Urinary bladder (tissue), 4 donors: ENCODE results near the gene MGAT4B. TPM values are rescaled to one million over a fixed set of nuclear protein-coding genes. Genes with fewer than 3 reads are reported as not detected.
A peak's percentile ranks its signal among the peaks of the same experiment; 100 is the strongest.

ENCODE experiments used
- DNase-seq: peaks from one replicate; pipeline ENCODE4 v3.0.0-alpha.2; 2015; ENCODE audit errors: extremely low spot score
- H3K27ac ChIP-seq: one replicate; pipeline ENCODE4 v1.5.1; 2013; ENCODE audit warnings: low read depth, mild to moderate bottlenecking, moderate library complexity
- H3K36me3 ChIP-seq: one replicate; pipeline ENCODE4 v1.6.1; 2013; ENCODE audit warnings: mild to moderate bottlenecking, moderate library complexity; ENCODE audit not compliant: insufficient read depth
- H3K4me1 ChIP-seq: one replicate; pipeline ENCODE4 v1.6.1; 2013; ENCODE audit warnings: mild to moderate bottlenecking, moderate library complexity; ENCODE audit not compliant: insufficient read depth
- H3K4me3 ChIP-seq: one replicate; pipeline ENCODE4 v1.5.1; 2013; ENCODE audit warnings: low read depth, low read length
- WGBS: extraction: QIAGEN DNeasy Blood & Tissue Kit; methylation state at CpG from one replicate; pipeline ENCODE4 v1.1.7; 2013; 5-methylcytosine and 5-hydroxymethylcytosine counted together
- polyA plus RNA-seq: library from polyadenylated mRNA; stranded (reverse); fragments of 200-250 nt; gene quantifications from one replicate; pipeline ENCODE4 v1.2.3, GENCODE V29; 2013
- total RNA-seq: library from RNA; depleted of rRNA; stranded (reverse); fragments of >200 nt; gene quantifications from one replicate; pipeline ENCODE4 v1.2.3, GENCODE V29; 2014
- donor health status: healthy with polysubstance abuse.
- donor health status: healthy.

Gene MGAT4B
- total and polyA plus RNA-seq, 2 donors, result 38.9 to 64.6 TPM

GRCh38 chr5:179833056-179833708 is 26.5 kb upstream of the MGAT4B start:
- H3K4me3 ChIP-seq, result no peak overlapping the region
- H3K27ac ChIP-seq, result no peak overlapping the region
- 86% methylated on average over 23 of the region's 23 CpGs for WGBS
- peaks cover 15% of the 10 kb centered on the region for H3K36me3 ChIP-seq
- no peaks in the 10 kb centered on the region for H3K4me1 ChIP-seq
- no peak for DNase-seq

GRCh38 chr5:179832039-179832745 is 25.5 kb upstream of the MGAT4B start:
- Histone ChIP-seq H3K4me1 (no peaks in the 10 kb centered on the region), H3K36me3 (peaks cover 15% of the 10 kb centered on the region), H3K27ac (no peak overlapping the region), H3K4me3 (no peak overlapping the region)
- WGBS, result 94% methylated on average over 20 of the region's 20 CpGs
- no peak for DNase-seq

- Histone ChIP-seq H3K4me1 (no peaks in the 10 kb centered on the region), H3K27ac (no peak overlapping the region), H3K36me3 (peaks cover 10% of the 10 kb centered on the region), H3K4me3 (no peak overlapping the region)
- WGBS, result 97% methylated on average over 7 of the region's 7 CpGs
- no peak for DNase-seq
Observed at GRCh38 chr5:179830818-179831468, 24.3 kb upstream of the MGAT4B start.

GRCh38 chr5:179829732-179830435 is 23.2 kb upstream of the MGAT4B start:
- WGBS, result 93% methylated on average over 7 of the region's 7 CpGs
- Histone ChIP-seq H3K4me1 (no peaks in the 10 kb centered on the region), H3K4me3 (no peak overlapping the region), H3K27ac (no peak overlapping the region), H3K36me3 (peaks cover 10% of the 10 kb centered on the region)
- DNase-seq, result no peak

GRCh38 chr5:179828756-179829421 is 22.2 kb upstream of the MGAT4B start:
- Histone ChIP-seq H3K4me3 (no peak overlapping the region), H3K4me1 (no peaks in the 10 kb centered on the region), H3K36me3 (peaks cover 10% of the 10 kb centered on the region), H3K27ac (no peak overlapping the region)
- DNase-seq, result no peak
- WGBS, result 91% methylated on average over 3 of the region's 3 CpGs

- no peak for DNase-seq
- 53% methylated on average over 9 of the region's 9 CpGs for WGBS
- no peak overlapping the region for H3K4me3 ChIP-seq
- no peaks in the 10 kb centered on the region for H3K4me1 ChIP-seq
- H3K36me3 ChIP-seq, result peaks cover 10% of the 10 kb centered on the region
- no peak overlapping the region for H3K27ac ChIP-seq
Observed at GRCh38 chr5:179827680-179828079, 21.0 kb upstream of the MGAT4B start.

- H3K4me1 ChIP-seq, result no peaks in the 10 kb centered on the region
- peaks cover 3% of the 10 kb centered on the region for H3K36me3 ChIP-seq
- no peak overlapping the region for H3K4me3 ChIP-seq
- 84% methylated on average over 13 of the region's 13 CpGs for WGBS
- H3K27ac ChIP-seq, result no peak overlapping the region
- no peak for DNase-seq
Observed at GRCh38 chr5:179825655-179826182, 19.1 kb upstream of the MGAT4B start.

GRCh38 chr5:179824745-179825112 is 18.1 kb upstream of the MGAT4B start:
- H3K27ac ChIP-seq, result no peak overlapping the region
- H3K4me3 ChIP-seq, result no peak overlapping the region
- peaks cover 3% of the 10 kb centered on the region for H3K36me3 ChIP-seq

GRCh38 chr5:179823937-179824744 is 17.5 kb upstream of the MGAT4B start:
- 91% methylated on average over 22 of the region's 22 CpGs for whole genome bisulfite sequencing
- DNase-seq, result no peak
- Histone ChIP-seq H3K27ac (no peak overlapping the region), H3K4me3 (no peak overlapping the region), H3K4me1 (no peaks in the 10 kb centered on the region), H3K36me3 (peaks cover 1% of the 10 kb centered on the region)

More at GRCh38 chr5:179824745-179825112, 18.1 kb upstream of the MGAT4B start:
- no peak for DNase-seq
- WGBS, result 88% methylated on average over 3 of the region's 3 CpGs
- H3K4me1 ChIP-seq, result no peaks in the 10 kb centered on the region

GRCh38 chr5:179822444-179822990 is 15.9 kb upstream of the MGAT4B start:
- no peak for DNase-seq
- no peaks in the 10 kb centered on the region for H3K4me1 ChIP-seq
- H3K36me3 ChIP-seq, result no peaks in the 10 kb centered on the region
- H3K27ac ChIP-seq, result no peak overlapping the region
- 60% methylated on average over 8 of the region's 8 CpGs for WGBS
- H3K4me3 ChIP-seq, result peak overlapping the region; percentile 87

- Histone ChIP-seq H3K36me3 (no peaks in the 10 kb centered on the region), H3K4me1 (no peaks in the 10 kb centered on the region), H3K4me3 (peak overlapping the region; percentile 87), H3K27ac (no peak overlapping the region)
- DNase-seq, result no peak
- 46% methylated on average over 3 of the region's 3 CpGs for WGBS
Observed at GRCh38 chr5:179822059-179822432, 15.4 kb upstream of the MGAT4B start.

- H3K4me3 ChIP-seq, result peak overlapping the region; percentile 87
- WGBS, result under 1% methylated on average over 54 of the region's 54 CpGs
- peak overlapping the region; percentile 99 for H3K27ac ChIP-seq
- DNase-seq, result peak; percentile 82
- H3K36me3 ChIP-seq, result no peaks in the 10 kb centered on the region
- no peaks in the 10 kb centered on the region for H3K4me1 ChIP-seq
Observed at GRCh38 chr5:179821298-179822058, 14.8 kb upstream of the MGAT4B start.
